Endodermal cell (in vitro differentiated cells): ENCODE measurements around the gene AXDND1. TPM values are rescaled to one million over a fixed set of nuclear protein-coding genes. Genes with fewer than 3 reads are reported as not detected.

ENCODE experiments used
- DNase-seq: peaks from one replicate; pipeline ENCODE4 v3.0.0-alpha.2; 2017
- H3K27ac ChIP-seq: 2 replicates; pipeline ENCODE4 v1.5.1; 2013; ENCODE audit warnings: mild to moderate bottlenecking, low read depth, low read length, moderate library complexity
- H3K27me3 ChIP-seq: 2 replicates; pipeline ENCODE4 v1.6.1; 2013; ENCODE audit warnings: mild to moderate bottlenecking, low read length, moderate library complexity; ENCODE audit not compliant: insufficient read depth, control insufficient read depth, poor library complexity, severe bottlenecking
- H3K36me3 ChIP-seq: 2 replicates; pipeline ENCODE4 v1.7.0; 2013; ENCODE audit warnings: mild to moderate bottlenecking, low read length, moderate library complexity; ENCODE audit not compliant: control insufficient read depth, insufficient read depth
- H3K4me1 ChIP-seq: one replicate; pipeline ENCODE4 v1.7.0; 2013; ENCODE audit warnings: low read length; ENCODE audit not compliant: control insufficient read depth, insufficient read depth
- H3K4me3 ChIP-seq: 2 replicates; pipeline ENCODE4 v1.5.1; 2013; ENCODE audit warnings: mild to moderate bottlenecking, low read length, moderate library complexity
- H3K9ac ChIP-seq: 2 replicates; pipeline ENCODE4 v1.6.1; 2013; ENCODE audit warnings: mild to moderate bottlenecking, low read length, moderate library complexity; ENCODE audit not compliant: poor library complexity, severe bottlenecking; ENCODE audit errors: extremely low read depth
- H3K9me3 ChIP-seq: 2 replicates; pipeline ENCODE4 v1.6.1; 2013; ENCODE audit warnings: mild to moderate bottlenecking, low read length, moderate library complexity; ENCODE audit not compliant: control insufficient read depth
- H3K27ac Mint-ChIP-seq: 2 replicates; pipeline ENCODE4 v1.8.0; 2020; ENCODE audit warnings: mixed read lengths
- H3K27me3 Mint-ChIP-seq: 2 replicates; pipeline ENCODE4 v1.8.0; 2021; ENCODE audit warnings: mild to moderate bottlenecking, mixed read lengths; ENCODE audit not compliant: insufficient read depth
- H3K36me3 Mint-ChIP-seq: 2 replicates; pipeline ENCODE4 v1.8.0; 2020; ENCODE audit warnings: low read depth, mixed read lengths
- H3K4me1 Mint-ChIP-seq: 2 replicates; pipeline ENCODE4 v1.8.0; 2020; ENCODE audit warnings: mixed read lengths
- H3K4me3 Mint-ChIP-seq: 2 replicates; pipeline ENCODE4 v1.8.0; 2020; ENCODE audit warnings: mild to moderate bottlenecking, moderate library complexity, mixed read lengths
- H3K9me3 Mint-ChIP-seq: 2 replicates; pipeline ENCODE4 v1.8.0; 2020; ENCODE audit warnings: mild to moderate bottlenecking, mixed read lengths
- CTCF ChIP-seq: fragments of 200-600 bp; sonication (generic); conservative IDR thresholded peaks from 2 replicates; pipeline ENCODE4 v1.5.0; 2021; ENCODE audit warnings: antibody characterized with exemption, mild to moderate bottlenecking
- WGBS, 2 experiments: methylation state at CpG; one replicate each; pipeline versions ENCODE4 v1.1.5 to v1.1.7; 2013; ENCODE audit warnings: missing lambda C conversion rate in 2 of 2, mixed read lengths in 1 of 2; ENCODE audit not compliant: insufficient coverage in 1 of 2, insufficient read length in 1 of 2; 5-methylcytosine and 5-hydroxymethylcytosine counted together
- total RNA-seq, 2 donors: library from RNA; stranded (reverse); fragmentation: NEBNext Ultra II Directional in 1 of 2; extraction: Animal tissue kit (Norgen Biotek cat#: 25700) in 1 of 2; gene quantifications; 2 replicates in 1 of 2; 3 replicates in 1 of 2; pipeline ENCODE4 v1.2.1, GENCODE V29; 2021

The AXDND1 gene
- total RNA-seq, 2 donors from 2014 or later = 0.69 to 1.3 TPM

- H3K36me3 ChIP-seq = no peaks in the 10 kb centered on the region
- H3K4me3 ChIP-seq = no peak overlapping the region
- Mint-ChIP-seq H3K9me3 (no peaks in the 10 kb centered on the region), H3K4me3 (no peak overlapping the region), H3K36me3 (no peaks in the 10 kb centered on the region), H3K27ac (no peak overlapping the region), H3K27me3 (peaks cover 49% of the 10 kb centered on the region), H3K4me1 (no peaks in the 10 kb centered on the region)
- DNase-seq = peak; percentile 51
- H3K9me3 ChIP-seq = no peaks in the 10 kb centered on the region
- no peak overlapping the region for H3K27ac ChIP-seq
- 75 to 90% methylated on average over 3 to 4 of the region's 5 CpGs for WGBS, 2 experiments
- H3K27me3 ChIP-seq = peaks cover 13% of the 10 kb centered on the region
- no peak overlapping the region for H3K9ac ChIP-seq
- no peaks in the 10 kb centered on the region for H3K4me1 ChIP-seq
- no peak for TF ChIP-seq CTCF
Measured at GRCh38 chr1:179583771-179584320, 218.1 kb downstream of the AXDND1 start.

- Histone ChIP-seq H3K4me3 (peak overlapping the region; percentile 44), H3K4me1 (no peaks in the 10 kb centered on the region), H3K36me3 (no peaks in the 10 kb centered on the region), H3K27me3 (peaks cover 9% of the 10 kb centered on the region), H3K27ac (no peak overlapping the region), H3K9me3 (no peaks in the 10 kb centered on the region), H3K9ac (peak overlapping the region; percentile 34)
- H3K9me3 Mint-ChIP-seq = no peaks in the 10 kb centered on the region
- peak; percentile 89 for DNase-seq
- no peak overlapping the region for H3K27ac Mint-ChIP-seq
- H3K4me3 Mint-ChIP-seq = peak overlapping the region; percentile 27
- H3K27me3 Mint-ChIP-seq = peaks cover 59% of the 10 kb centered on the region
- no peaks in the 10 kb centered on the region for H3K36me3 Mint-ChIP-seq
- no peaks in the 10 kb centered on the region for H3K4me1 Mint-ChIP-seq
- 16 to 24% methylated on average over 24 to 60 of the region's 60 CpGs for WGBS, 2 experiments
- TF ChIP-seq CTCF = peak; percentile 83
Measured at GRCh38 chr1:179586107-179586823, 220.5 kb downstream of the AXDND1 start.

DNA sequence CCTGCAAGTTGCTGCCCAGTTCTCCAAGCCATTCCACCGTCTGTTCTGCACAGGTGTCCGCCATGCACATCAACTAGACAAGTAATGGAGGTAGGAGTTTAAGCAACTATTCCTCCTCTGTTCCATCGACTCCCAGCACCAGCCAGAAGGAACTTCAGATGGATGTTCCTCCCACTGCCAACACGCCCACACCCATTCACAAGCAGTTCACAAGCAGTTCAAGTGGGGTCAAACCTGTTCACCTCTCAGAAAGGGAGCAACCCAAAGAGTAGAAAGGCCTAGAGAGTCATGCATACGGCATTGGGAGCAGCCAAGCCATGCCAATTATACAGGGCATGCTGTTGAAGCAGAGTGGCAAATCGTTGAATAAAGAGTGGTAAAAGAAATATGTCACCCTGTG lies 221.6 kb downstream of the AXDND1 start:
- TF ChIP-seq CTCF = no peak
- Mint-ChIP-seq H3K27me3 (peaks cover 70% of the 10 kb centered on the region), H3K27ac (no peak overlapping the region), H3K36me3 (no peaks in the 10 kb centered on the region), H3K4me1 (no peaks in the 10 kb centered on the region), H3K4me3 (no peak overlapping the region), H3K9me3 (no peaks in the 10 kb centered on the region)
- no peaks in the 10 kb centered on the region for H3K36me3 ChIP-seq
- H3K4me1 ChIP-seq = no peaks in the 10 kb centered on the region
- no peak overlapping the region for H3K27ac ChIP-seq
- peaks cover 9% of the 10 kb centered on the region for H3K27me3 ChIP-seq
- WGBS, 2 experiments = 93 to 96% methylated on average over 4 to 6 of the region's 6 CpGs
- no peaks in the 10 kb centered on the region for H3K9me3 ChIP-seq
- no peak overlapping the region for H3K4me3 ChIP-seq
- H3K9ac ChIP-seq = no peak overlapping the region
- no peak for DNase-seq
